Omental fat pad (tissue), 4 donors: ENCODE data around the gene SCARB2. TPM values are rescaled to one million over a fixed set of nuclear protein-coding genes. Genes with fewer than 3 reads are reported as not detected.

Source experiments
- ATAC-seq: fragments of 150-250 bp; one replicate; pipeline ENCODE4 v1.9.1; 2016; ENCODE audit warnings: mild to moderate bottlenecking, moderate library complexity; ENCODE audit not compliant: low FRiP score
- DNase-seq: peaks from one replicate; pipeline ENCODE4 v3.0.0-alpha.2; 2019; ENCODE audit warnings: low spot score
- total RNA-seq, 4 donors: library from RNA; depleted of rRNA; stranded (reverse); fragments of >200 nt; gene quantifications; one replicate each; pipeline ENCODE4 v1.1.0, GENCODE V29; 2016
- TF ChIP-seq, protein P1 (sequence below), 3 donors: fragments of 450-650 bp; IDR thresholded peaks; one replicate each; pipeline ENCODE4 v1.5.1; 2016 to 2017; ENCODE audit warnings: antibody characterized with exemption in 3 of 3, mild to moderate bottlenecking in 3 of 3, moderate library complexity in 2 of 3

The SCARB2 gene, protein sequence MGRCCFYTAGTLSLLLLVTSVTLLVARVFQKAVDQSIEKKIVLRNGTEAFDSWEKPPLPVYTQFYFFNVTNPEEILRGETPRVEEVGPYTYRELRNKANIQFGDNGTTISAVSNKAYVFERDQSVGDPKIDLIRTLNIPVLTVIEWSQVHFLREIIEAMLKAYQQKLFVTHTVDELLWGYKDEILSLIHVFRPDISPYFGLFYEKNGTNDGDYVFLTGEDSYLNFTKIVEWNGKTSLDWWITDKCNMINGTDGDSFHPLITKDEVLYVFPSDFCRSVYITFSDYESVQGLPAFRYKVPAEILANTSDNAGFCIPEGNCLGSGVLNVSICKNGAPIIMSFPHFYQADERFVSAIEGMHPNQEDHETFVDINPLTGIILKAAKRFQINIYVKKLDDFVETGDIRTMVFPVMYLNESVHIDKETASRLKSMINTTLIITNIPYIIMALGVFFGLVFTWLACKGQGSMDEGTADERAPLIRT
- total RNA-seq, result 100 to 1,000 TPM; 106 to 174 (median 172) TPM

DNA sequence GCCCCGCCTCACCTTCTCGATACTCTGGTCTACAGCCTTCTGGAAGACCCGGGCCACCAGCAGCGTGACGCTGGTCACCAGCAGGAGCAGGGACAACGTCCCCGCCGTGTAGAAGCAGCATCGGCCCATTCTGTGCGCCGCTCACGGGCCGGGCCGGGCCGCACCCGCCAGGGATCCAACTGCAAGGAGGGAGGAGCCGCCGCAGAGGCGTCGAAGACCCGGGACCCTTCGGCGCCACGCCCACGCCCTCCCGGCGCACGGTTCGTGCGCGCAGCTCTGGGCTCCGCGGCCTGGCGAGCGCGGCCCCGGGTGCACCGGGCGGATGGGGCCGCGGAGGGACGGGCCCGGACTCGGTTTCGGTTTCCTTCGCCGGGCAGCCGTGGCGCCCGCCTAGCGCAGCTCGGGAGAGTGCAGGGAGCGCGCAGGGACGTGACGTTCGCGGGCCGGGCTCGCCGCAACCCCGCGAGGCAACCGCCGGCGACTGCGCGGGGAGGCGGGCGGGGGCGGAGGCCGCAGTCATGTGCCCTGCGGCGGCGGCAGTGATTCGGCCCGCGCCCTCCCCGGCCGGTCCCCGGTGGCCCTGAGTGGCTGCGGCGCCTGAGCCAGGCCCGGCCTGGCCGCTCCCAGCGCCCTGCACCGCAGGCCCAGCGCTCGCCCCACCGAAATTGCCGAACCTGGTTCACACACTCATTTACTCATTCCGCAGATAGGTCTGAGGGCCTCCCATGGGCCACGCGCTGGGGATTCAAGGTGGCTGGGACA, at the start of gene SCARB2:
TSS of gene SCARB2 (minus strand) at position 410 of the 762 bp plus-strand sequence. CDS start at position 129, 281 bp downstream.
- TF ChIP-seq, protein P1, sequence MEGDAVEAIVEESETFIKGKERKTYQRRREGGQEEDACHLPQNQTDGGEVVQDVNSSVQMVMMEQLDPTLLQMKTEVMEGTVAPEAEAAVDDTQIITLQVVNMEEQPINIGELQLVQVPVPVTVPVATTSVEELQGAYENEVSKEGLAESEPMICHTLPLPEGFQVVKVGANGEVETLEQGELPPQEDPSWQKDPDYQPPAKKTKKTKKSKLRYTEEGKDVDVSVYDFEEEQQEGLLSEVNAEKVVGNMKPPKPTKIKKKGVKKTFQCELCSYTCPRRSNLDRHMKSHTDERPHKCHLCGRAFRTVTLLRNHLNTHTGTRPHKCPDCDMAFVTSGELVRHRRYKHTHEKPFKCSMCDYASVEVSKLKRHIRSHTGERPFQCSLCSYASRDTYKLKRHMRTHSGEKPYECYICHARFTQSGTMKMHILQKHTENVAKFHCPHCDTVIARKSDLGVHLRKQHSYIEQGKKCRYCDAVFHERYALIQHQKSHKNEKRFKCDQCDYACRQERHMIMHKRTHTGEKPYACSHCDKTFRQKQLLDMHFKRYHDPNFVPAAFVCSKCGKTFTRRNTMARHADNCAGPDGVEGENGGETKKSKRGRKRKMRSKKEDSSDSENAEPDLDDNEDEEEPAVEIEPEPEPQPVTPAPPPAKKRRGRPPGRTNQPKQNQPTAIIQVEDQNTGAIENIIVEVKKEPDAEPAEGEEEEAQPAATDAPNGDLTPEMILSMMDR (IDR thresholded peaks at IDR 0.05), result no peak
- DNase-seq (no peak), ATAC-seq (peak; percentile 95)

DNA sequence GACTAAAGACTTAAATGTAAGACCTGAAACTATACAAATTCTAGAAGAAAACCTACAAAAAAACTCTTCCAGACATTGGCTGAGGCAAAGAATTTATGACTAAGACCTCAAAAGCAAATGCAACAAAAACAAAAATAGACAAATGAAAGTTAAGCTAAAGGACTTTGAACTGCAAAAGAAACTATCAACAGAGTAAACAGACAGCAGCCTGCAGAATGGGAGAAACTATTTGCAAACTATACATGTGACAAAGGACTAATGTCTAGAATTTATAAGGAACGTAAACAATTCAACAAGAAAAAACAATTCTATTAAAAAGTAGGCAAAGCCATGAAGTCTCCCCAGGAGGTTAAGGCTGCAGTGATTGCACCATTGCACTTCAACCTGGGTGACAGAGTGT, 46.9 kb upstream of the SCARB2 start:
- TF ChIP-seq, protein P1 (IDR thresholded peaks at IDR 0.05), result no peak
- ATAC-seq, result no peak
- no peak for DNase-seq

DNA sequence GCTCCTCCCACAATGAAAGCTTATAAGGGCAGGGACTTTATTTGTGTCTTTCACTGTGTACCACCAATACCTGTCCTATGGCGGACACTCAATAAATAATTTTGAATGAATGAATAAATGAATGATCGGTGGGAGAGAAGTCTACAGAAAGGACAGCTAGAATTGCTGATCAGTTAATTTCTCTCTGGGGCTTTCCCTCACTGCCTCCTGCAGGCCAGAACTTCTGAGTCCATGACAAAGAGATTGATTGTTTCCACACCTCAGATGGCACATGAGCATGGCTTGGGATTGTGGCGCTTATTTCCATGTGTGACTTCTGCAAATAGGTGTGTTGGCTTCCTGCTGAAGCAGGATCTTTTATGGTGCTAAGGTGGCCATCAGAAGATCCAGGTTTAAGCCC, 44.2 kb upstream of the SCARB2 start:
- no peak for DNase-seq
- TF ChIP-seq, protein P1 (IDR thresholded peaks at IDR 0.05), result no peak
- ATAC-seq, result no peak

DNA sequence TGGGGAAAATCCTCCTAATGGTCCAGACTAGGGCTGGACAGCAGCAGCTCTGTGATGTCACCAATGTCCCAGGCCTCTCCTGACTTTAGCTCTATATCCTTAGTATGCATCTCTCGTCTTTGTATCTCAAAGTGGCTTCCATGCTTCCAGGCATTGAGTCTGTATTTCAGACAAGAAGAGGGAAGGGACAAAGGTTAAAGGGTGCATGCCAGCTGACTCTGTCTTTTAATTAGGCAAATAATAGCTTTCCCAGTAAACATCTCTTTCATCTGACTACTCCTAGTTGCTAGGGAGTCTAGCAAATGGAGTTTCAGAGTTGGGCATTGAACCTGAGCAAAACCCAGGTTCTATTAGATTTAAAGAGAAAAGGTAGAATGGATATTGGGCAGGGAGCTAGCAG, 43.3 kb upstream of the SCARB2 start:
- TF ChIP-seq, protein P1 (IDR thresholded peaks at IDR 0.05), result no peak
- no peak for ATAC-seq
- DNase-seq, result no peak

DNA sequence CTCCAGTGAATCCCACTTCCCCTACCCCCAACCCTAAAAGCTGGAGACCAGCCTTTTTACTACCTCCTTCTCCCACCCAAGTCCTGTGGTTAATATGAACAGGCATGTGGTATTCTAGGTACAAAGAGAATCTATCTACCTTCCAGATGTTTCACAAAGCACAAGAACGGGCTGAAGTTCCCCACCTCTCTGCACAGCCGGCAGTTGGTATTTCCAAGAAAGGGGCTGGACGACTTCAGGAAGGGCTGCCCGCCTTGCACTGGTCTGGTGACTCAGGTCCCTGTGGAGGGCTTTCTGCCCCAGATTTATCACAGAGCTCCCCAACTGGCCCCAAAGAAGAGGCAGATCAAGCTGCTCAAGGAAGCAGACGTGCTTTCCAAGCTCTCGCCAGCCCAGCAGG, 42.4 kb upstream of the SCARB2 start:
- TF ChIP-seq, protein P1 (IDR thresholded peaks at IDR 0.05), result no peak
- ATAC-seq (no peak), DNase-seq (no peak)

DNA sequence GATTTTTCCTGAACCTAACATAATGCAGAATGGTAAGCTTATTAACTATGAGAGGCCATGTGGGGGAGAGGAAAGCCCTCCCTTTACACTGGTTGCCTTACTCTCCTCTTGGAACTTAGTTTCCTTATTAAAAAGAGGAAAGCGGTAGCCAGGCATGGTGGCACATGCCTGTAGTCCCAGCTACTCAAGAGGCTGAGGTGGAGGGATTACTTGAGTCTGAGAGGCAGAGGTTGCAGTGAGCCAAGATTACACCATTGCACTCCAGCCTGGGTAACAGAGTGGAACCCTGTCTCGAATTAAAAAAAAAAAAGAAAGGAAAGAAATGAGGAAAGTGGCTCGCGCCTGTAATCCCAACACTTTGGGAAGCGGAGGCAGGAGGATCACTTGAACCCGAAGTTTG, 39.9 kb upstream of the SCARB2 start:
- no peak for ATAC-seq
- TF ChIP-seq, protein P1 (IDR thresholded peaks at IDR 0.05), result no peak
- no peak for DNase-seq
